GM23248 (cell line): ENCODE data around the gene THAP8. TPM values are rescaled to one million over a fixed set of nuclear protein-coding genes. Genes with fewer than 3 reads are reported as not detected.

Source experiments
- DNase-seq: peaks from one replicate; pipeline ENCODE4 v3.0.0-alpha.2; 2015
- H2AFZ ChIP-seq: fragments of 200-600 bp; sonication (generic); 2 replicates; pipeline ENCODE4 v1.6.1; 2016; ENCODE audit warnings: antibody characterized with exemption
- H3F3A ChIP-seq: fragments of 200-600 bp; sonication (generic); 2 replicates; pipeline ENCODE4 v1.6.1; 2016; ENCODE audit warnings: mild to moderate bottlenecking, antibody characterized with exemption, mixed run types; ENCODE audit not compliant: insufficient read depth
- H3K27ac ChIP-seq: fragments of 200-600 bp; sonication (generic); 2 replicates; pipeline ENCODE4 v1.5.1; 2016; ENCODE audit warnings: mild to moderate bottlenecking
- H3K27me3 ChIP-seq: fragments of 200-600 bp; sonication (generic); replicated peaks from 2 replicates; pipeline ENCODE4 v1.6.1; 2016; ENCODE audit warnings: mild to moderate bottlenecking; ENCODE audit not compliant: insufficient read depth
- H3K36me3 ChIP-seq: fragments of 200-600 bp; sonication (generic); 2 replicates; pipeline ENCODE4 v1.6.1; 2016; ENCODE audit warnings: low read depth, mild to moderate bottlenecking
- H3K4me1 ChIP-seq: fragments of 200-600 bp; sonication (generic); 2 replicates; pipeline ENCODE4 v1.6.1; 2016; ENCODE audit warnings: mild to moderate bottlenecking; ENCODE audit not compliant: insufficient read depth
- H3K4me2 ChIP-seq: fragments of 200-600 bp; sonication (generic); one replicate; pipeline ENCODE4 v1.6.1; 2016; ENCODE audit warnings: mild to moderate bottlenecking; ENCODE audit not compliant: unreplicated experiment
- H3K4me3 ChIP-seq: fragments of 200-600 bp; sonication (generic); 2 replicates; pipeline ENCODE4 v1.5.1; 2016; ENCODE audit warnings: mild to moderate bottlenecking
- H3K79me2 ChIP-seq: fragments of 200-600 bp; sonication (generic); 2 replicates; pipeline ENCODE4 v1.6.1; 2016; ENCODE audit warnings: mild to moderate bottlenecking; ENCODE audit not compliant: insufficient read depth
- H3K9ac ChIP-seq: fragments of 200-600 bp; sonication (generic); 2 replicates; pipeline ENCODE4 v1.6.1; 2016; ENCODE audit warnings: mild to moderate bottlenecking
- H3K9me2 ChIP-seq: fragments of 200-600 bp; sonication (generic); 2 replicates; pipeline ENCODE4 v1.6.1; 2016; ENCODE audit warnings: mixed run types, mild to moderate bottlenecking, moderate library complexity; ENCODE audit not compliant: insufficient read depth
- H3K9me3 ChIP-seq: fragments of 200-600 bp; sonication (generic); one replicate; pipeline ENCODE4 v1.6.1; 2017; ENCODE audit warnings: low read depth
- H4K20me1 ChIP-seq: fragments of 200-600 bp; sonication (generic); 2 replicates; pipeline ENCODE4 v1.6.0; 2016; ENCODE audit not compliant: insufficient read depth
- EZH2 ChIP-seq: fragments of 200-600 bp; sonication (generic); IDR thresholded peaks from 2 replicates; pipeline ENCODE4 v1.6.1; 2018; ENCODE audit warnings: antibody characterized with exemption, mild to moderate bottlenecking; ENCODE audit not compliant: insufficient read depth, poor library complexity, severe bottlenecking
- EZH2phosphoT487 ChIP-seq: fragments of 200-600 bp; sonication (generic); IDR thresholded peaks from 2 replicates; pipeline ENCODE4 v1.6.1; 2018; ENCODE audit warnings: antibody characterized with exemption, moderate library complexity, mild to moderate bottlenecking, low read depth; ENCODE audit not compliant: insufficient read depth
- WGBS, 2 experiments: methylation state at CpG; one replicate each; pipeline ENCODE4 v1.1.6; 2015 to 2017; ENCODE audit warnings: low lambda C conversion rate in 2 of 2, low coverage in 1 of 2; ENCODE audit errors: missing lambda C conversion rate in 2 of 2; 5-methylcytosine and 5-hydroxymethylcytosine counted together
- in situ Hi-C: fragments of 300-500 bp; cut with MboI; formaldehyde crosslinking; loops from 2 replicates; pipeline ENCODE4 v1.15.0; 2020
- polyA plus RNA-seq: library from polyadenylated mRNA; unstranded; fragments of >200 nt; fragmentation: Nextera tagmentation; extraction: Ambion mirVana; gene quantifications from 2 replicates; pipeline ENCODE4 v1.2.1, GENCODE V29; 2016
- total RNA-seq: library from RNA; depleted of rRNA; stranded (reverse); fragments of >200 nt; shearing (Covaris generic); gene quantifications from 2 replicates; pipeline ENCODE4 v1.2.3, GENCODE V29; 2014

Gene THAP8
- total and polyA plus RNA-seq, 2 experiments from 2014 or later, result 3.8 to 12.8 TPM

DNA sequence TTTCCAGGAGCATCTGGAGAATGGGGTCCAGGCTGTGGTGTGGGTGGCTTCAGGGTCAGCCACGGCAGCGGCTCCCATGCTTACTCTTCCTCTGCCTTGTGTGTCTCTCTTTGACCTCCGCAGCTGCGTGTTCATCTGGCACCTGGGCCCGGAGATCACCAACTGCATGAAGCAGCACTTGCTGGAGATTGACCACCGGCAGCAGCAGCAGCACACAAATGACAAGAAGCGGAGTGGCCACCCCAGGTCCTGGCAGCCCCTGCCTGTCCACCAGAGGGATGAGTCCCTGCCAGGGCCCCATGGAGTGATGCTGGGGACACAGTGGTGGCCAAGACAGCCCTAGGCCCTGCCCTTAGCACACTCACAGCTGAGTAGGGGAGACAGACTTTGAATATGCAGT is 38.5 kb upstream of the THAP8 start:
- H3K27me3 ChIP-seq, result no peaks in the 10 kb centered on the region
- H3K36me3 ChIP-seq, result no peaks in the 10 kb centered on the region
- H4K20me1 ChIP-seq, result no peaks in the 10 kb centered on the region
- in situ Hi-C loops, result no loop called here
- H3K4me2 ChIP-seq, result no peak overlapping the region
- H3K79me2 ChIP-seq, result no peaks in the 10 kb centered on the region
- DNase-seq, result no peak
- no peak overlapping the region for H3K4me3 ChIP-seq
- no peaks in the 10 kb centered on the region for H3F3A ChIP-seq
- H3K9me2 ChIP-seq, result no peaks in the 10 kb centered on the region
- no peak for TF ChIP-seq EZH2phosphoT487
- TF ChIP-seq EZH2, result no peak
- H3K9ac ChIP-seq, result no peak overlapping the region
- H3K9me3 ChIP-seq, result no peaks in the 10 kb centered on the region
- H3K4me1 ChIP-seq, result peaks cover 7% of the 10 kb centered on the region; the same call in 1 of the 2 replicates
- H2AFZ ChIP-seq, result no peak overlapping the region
- no peak overlapping the region for H3K27ac ChIP-seq
- WGBS, 2 experiments, result 98 to 99% methylated on average over 7 of the region's 7 CpGs

DNA sequence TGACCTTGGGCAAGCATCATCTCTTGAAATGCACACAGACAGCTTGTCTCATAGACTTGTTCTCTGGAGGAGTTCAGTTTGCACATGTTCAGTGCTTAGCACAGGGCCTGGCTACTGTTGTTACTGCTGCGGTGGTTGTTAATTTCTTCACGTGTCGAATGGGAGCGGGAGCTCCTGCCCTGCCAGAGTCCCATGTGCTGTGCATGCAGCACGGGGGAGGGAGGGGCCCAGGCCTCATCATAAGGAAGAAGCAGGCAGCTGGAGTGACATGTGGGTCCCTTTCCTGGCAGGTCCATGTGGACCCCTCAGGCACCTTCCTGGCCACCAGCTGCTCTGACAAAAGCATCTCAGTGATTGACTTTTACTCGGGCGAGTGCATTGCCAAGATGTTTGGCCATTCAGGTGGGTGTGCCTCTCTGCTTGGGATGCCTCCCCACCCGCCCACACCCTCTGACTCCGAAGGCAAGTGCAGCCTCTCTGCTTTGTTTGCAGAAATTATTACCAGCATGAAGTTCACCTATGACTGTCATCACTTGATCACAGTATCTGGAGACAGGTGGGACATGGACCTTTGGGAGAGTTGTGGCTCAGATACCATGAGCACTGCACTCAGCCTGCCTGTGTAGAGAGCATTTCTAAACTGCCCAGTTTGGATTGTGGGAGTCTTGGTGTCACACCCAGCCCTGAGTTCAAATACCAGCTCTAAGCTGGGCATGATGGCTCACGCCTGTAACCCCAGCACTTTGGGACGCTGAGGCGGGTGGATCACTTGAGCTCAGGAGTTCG is 37.0 kb upstream of the THAP8 start:
- no peak overlapping the region for H2AFZ ChIP-seq
- no peak overlapping the region for H3K4me3 ChIP-seq
- TF ChIP-seq EZH2 (no peak), EZH2phosphoT487 (no peak)
- WGBS, 2 experiments, result 61 to 71% methylated on average over 11 to 13 of the region's 13 CpGs
- no peak overlapping the region for H3K27ac ChIP-seq
- H3K9ac ChIP-seq, result no peak overlapping the region
- H3K27me3 ChIP-seq, result no peaks in the 10 kb centered on the region
- peaks cover 7% of the 10 kb centered on the region; the same call in 1 of the 2 replicates for H3K4me1 ChIP-seq
- no peaks in the 10 kb centered on the region for H3F3A ChIP-seq
- H3K36me3 ChIP-seq, result no peaks in the 10 kb centered on the region
- no peaks in the 10 kb centered on the region for H3K9me3 ChIP-seq
- H3K79me2 ChIP-seq, result no peaks in the 10 kb centered on the region
- H4K20me1 ChIP-seq, result no peaks in the 10 kb centered on the region
- H3K4me2 ChIP-seq, result no peak overlapping the region
- no peaks in the 10 kb centered on the region for H3K9me2 ChIP-seq
- no peak for DNase-seq
- in situ Hi-C loops, result no loop called here

DNA sequence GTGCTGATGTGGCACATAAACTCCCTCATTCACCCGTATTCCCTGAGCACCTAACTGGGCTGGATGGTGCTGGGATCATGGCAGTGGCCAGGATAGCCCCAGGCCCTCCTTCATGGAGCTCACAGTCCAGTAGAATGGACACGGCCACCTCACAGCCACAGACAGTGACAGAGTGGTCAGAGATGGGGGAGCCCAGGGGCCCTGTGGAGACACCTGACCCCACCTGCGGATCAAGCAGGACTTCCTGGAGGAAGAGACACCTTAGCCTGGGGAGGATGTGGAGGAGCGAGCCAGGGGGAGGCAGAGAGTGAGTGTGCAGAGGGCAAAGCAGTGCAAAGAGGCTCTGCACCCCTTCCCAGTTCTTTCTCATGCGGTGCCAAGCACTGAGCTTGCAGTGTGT is 35.8 kb upstream of the THAP8 start:
- in situ Hi-C loops, result no loop called here
- no peak overlapping the region for H3K27ac ChIP-seq

DNA sequence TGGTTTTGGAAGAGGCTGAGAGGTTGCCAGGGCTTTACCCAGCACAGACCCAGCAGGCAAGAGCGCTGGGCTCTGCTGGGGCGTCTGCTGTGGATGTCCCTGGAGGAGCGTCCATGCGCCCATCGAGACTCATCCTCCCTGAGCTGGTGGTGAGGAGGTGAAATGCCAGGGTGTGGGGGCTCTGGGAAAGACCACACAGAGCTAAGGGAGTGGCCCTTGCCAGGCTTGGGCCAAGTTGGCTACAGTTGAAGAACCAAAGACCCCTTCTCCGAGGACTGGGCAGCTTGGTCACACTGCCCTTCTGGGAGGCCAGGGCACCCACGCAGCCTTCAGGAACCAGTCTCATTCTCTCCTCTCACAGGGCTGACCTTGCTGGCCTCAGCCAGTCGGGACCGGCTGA is 32.2 kb upstream of the THAP8 start:
- H3K9me2 ChIP-seq, result no peaks in the 10 kb centered on the region
- no peak overlapping the region for H3K4me3 ChIP-seq
- no peak overlapping the region for H2AFZ ChIP-seq
- H3K79me2 ChIP-seq, result no peaks in the 10 kb centered on the region
- H3K27me3 ChIP-seq, result no peaks in the 10 kb centered on the region
- in situ Hi-C loops, result no loop called here
- DNase-seq, result no peak
- TF ChIP-seq EZH2phosphoT487, result no peak
- TF ChIP-seq EZH2, result no peak
- no peaks in the 10 kb centered on the region for H3K4me1 ChIP-seq
- no peaks in the 10 kb centered on the region for H3F3A ChIP-seq
- no peak overlapping the region for H3K4me2 ChIP-seq
- H3K9ac ChIP-seq, result no peak overlapping the region
- H3K36me3 ChIP-seq, result no peaks in the 10 kb centered on the region
- 89 to 95% methylated on average over 9 of the region's 9 CpGs for WGBS, 2 experiments
- H3K27ac ChIP-seq, result no peak overlapping the region
- no peaks in the 10 kb centered on the region for H3K9me3 ChIP-seq
- no peaks in the 10 kb centered on the region for H4K20me1 ChIP-seq

More for the DNA sequence above, 35.8 kb upstream of the THAP8 start:
- Histone ChIP-seq H3K4me1 (peaks cover 7% of the 10 kb centered on the region; the same call in 1 of the 2 replicates), H3K9me3 (no peaks in the 10 kb centered on the region), H3K4me3 (no peak overlapping the region), H3K27me3 (no peaks in the 10 kb centered on the region), H3K4me2 (no peak overlapping the region), H3F3A (no peaks in the 10 kb centered on the region), H3K36me3 (no peaks in the 10 kb centered on the region), H4K20me1 (no peaks in the 10 kb centered on the region), H2AFZ (no peak overlapping the region), H3K79me2 (no peaks in the 10 kb centered on the region), H3K9ac (no peak overlapping the region), H3K9me2 (no peaks in the 10 kb centered on the region)
- 88 to 91% methylated on average over 5 of the region's 5 CpGs for WGBS, 2 experiments
- no peak for DNase-seq
- TF ChIP-seq EZH2 (no peak), EZH2phosphoT487 (no peak)
